Aorta (tissue), 5 donors: Measurements from ENCODE around the gene AXL. TPM values are rescaled to one million over a fixed set of nuclear protein-coding genes. Genes with fewer than 3 reads are reported as not detected.

ENCODE experiments used
- ATAC-seq: fragments of 200-7000 bp; cut with Tn5 transposase; one replicate; pipeline ENCODE4 v1.9.1; 2022; ENCODE audit warnings: moderate library complexity; ENCODE audit not compliant: low FRiP score
- DNase-seq, 2 donors: peaks; one replicate each; pipeline ENCODE4 v3.0.0-alpha.2; 2020
- H3K27ac ChIP-seq, 2 donors: one replicate each; pipeline ENCODE4 v1.5.1; 2013; ENCODE audit warnings: low read length in 2 of 2, mild to moderate bottlenecking in 2 of 2, moderate library complexity in 2 of 2, control low read depth in 1 of 2, inconsistent platforms in 1 of 2, low read depth in 1 of 2
- H3K27me3 ChIP-seq, 2 donors: one replicate each; pipeline ENCODE4 v1.6.1; 2013; ENCODE audit warnings: control low read depth in 1 of 2, low read length in 1 of 2, mild to moderate bottlenecking in 1 of 2, moderate library complexity in 1 of 2; ENCODE audit not compliant: insufficient read depth in 2 of 2, control insufficient read depth in 1 of 2
- H3K36me3 ChIP-seq, 2 donors: one replicate each; pipeline ENCODE4 v1.6.1; 2013; ENCODE audit warnings: control low read depth in 1 of 2, low read length in 1 of 2, mild to moderate bottlenecking in 1 of 2; ENCODE audit not compliant: insufficient read depth in 2 of 2, control insufficient read depth in 1 of 2
- H3K4me1 ChIP-seq, 2 donors: one replicate each; pipeline ENCODE4 v1.6.1; 2013; ENCODE audit warnings: low read length in 2 of 2, control low read depth in 1 of 2, mild to moderate bottlenecking in 1 of 2, moderate library complexity in 1 of 2; ENCODE audit not compliant: insufficient read depth in 2 of 2, control insufficient read depth in 1 of 2
- H3K4me3 ChIP-seq, 2 donors: one replicate each; pipeline ENCODE4 v1.5.1; 2013; ENCODE audit warnings: low read length in 2 of 2, control low read depth in 1 of 2, mild to moderate bottlenecking in 1 of 2
- H3K9me3 ChIP-seq: one replicate; pipeline ENCODE4 v1.6.1; 2013; ENCODE audit warnings: mild to moderate bottlenecking, low read length; ENCODE audit not compliant: control insufficient read depth
- WGBS, 2 donors: extraction: QIAGEN DNeasy Blood & Tissue Kit; methylation state at CpG; one replicate each; pipeline ENCODE4 v1.1.7; 2013; 5-methylcytosine and 5-hydroxymethylcytosine counted together
- intact Hi-C, 2 donors: fragments of 100-400 bp; cut with DNase I; formaldehyde crosslinking; loops; one replicate each; pipeline versions ENCODE4 v1.14.2 to v1.15.0; 2022
- polyA plus RNA-seq, 2 donors: library from polyadenylated mRNA; stranded (reverse); fragments of 200-250 nt; gene quantifications; one replicate each; pipeline ENCODE4 v1.2.3, GENCODE V29; 2013
- total RNA-seq, 2 donors: library from RNA; stranded (reverse); fragmentation: NEBNext Ultra II Directional; extraction: Animal tissue kit (Norgen Biotek cat#: 25700); gene quantifications; one replicate each; pipeline ENCODE4 v1.2.1, GENCODE V29; 2021
- donor health status: healthy with polysubstance abuse.
- donor health status: Bipolar disorder and iron deficiency.
- donor health status: DM: no; HTN: no; CAD: no.
- donor health status: DM: no; HTN: no; CAD: no.
- donor health status: DM: yes; HTN: yes; CAD: no.

The AXL gene
- total and polyA plus RNA-seq, 4 donors: 14.8 to 106 (median 75.1) TPM

GRCh38 chr19:41261474-41262190 lies 42.6 kb downstream of the AXL start:
- Histone ChIP-seq H3K36me3 (peaks cover 4 to 8% of the 10 kb centered on the region in 2 donors), H3K27me3 (no peaks in the 10 kb centered on the region), H3K27ac (peak overlapping the region; percentile 0 to 77), H3K9me3 (no peaks in the 10 kb centered on the region), H3K4me3 (peak overlapping the region; percentile 22 to 63), H3K4me1 (no peaks in the 10 kb centered on the region)
- DNase-seq (no peak), ATAC-seq (no peak)
- intact Hi-C loops: loop anchor here (1.0 to 5.0 kb wide), 4 partner anchors 34 to 57 kb away; no protein-coding TSS in a partner anchor
- 49% methylated on average over 10 of the region's 10 CpGs for WGBS, 2 donors

DNA sequence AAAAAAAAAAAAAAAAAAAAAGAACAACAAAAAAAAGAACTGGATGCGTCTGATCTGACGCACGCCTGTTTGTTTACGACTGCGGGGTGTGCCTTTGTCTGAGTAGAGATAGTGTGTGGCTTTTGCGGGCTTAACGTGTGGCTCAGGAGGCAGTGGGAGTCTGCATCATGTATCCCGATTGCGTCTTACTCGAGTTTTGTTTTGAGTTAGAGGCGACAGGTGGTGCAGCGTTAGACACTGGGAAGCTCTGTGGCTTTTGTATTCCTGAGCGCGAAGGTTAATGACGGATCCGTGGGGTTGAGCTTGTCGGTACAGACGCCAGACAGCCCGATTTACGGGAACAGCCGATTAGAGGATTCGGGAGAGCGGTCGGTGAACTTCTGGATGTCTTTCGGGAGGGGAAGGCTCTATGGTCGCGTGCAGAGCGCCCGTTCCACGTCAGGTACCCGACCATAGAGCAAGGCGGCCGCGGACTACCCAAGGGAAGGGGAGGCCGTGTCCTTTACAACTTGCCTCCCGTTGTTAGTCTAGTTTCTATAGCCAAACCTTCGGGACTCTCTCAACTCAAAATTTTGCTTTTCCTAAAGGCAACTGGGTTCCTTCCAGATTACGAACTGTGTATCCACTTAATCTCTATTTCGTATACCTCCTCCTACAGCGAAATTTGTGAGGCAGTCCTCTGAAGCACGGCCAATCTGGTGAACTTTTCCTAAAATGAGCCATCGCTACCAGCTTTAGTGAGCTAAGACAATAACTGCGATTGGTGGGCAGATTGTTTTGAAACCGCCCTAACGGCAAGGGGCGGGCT lies 44.2 kb downstream of the AXL start:
- H3K36me3 ChIP-seq: peaks cover 0 to 5% of the 10 kb centered on the region in 2 donors
- H3K4me1 ChIP-seq: no peaks in the 10 kb centered on the region
- no peaks in the 10 kb centered on the region for H3K27me3 ChIP-seq
- peak; percentile 55 for ATAC-seq
- WGBS, 2 donors: 0% methylated on average over 45 to 46 of the region's 46 CpGs
- H3K27ac ChIP-seq: peak overlapping the region; percentile 91 to 100
- DNase-seq: peak; percentile 77 to 86
- intact Hi-C loops: loop anchor here in 1 of 2 donors (2.0 to 5.0 kb wide), 2 partner anchors 36 to 58 kb away; no protein-coding TSS in a partner anchor
- H3K4me3 ChIP-seq: peak overlapping the region; percentile 59 to 90
- H3K9me3 ChIP-seq: no peaks in the 10 kb centered on the region

- peak within 1 kb of the TSS; percentile 73 to 90 for H3K4me3 ChIP-seq
- no peaks in the 10 kb centered on the region for H3K4me1 ChIP-seq
- H3K27ac ChIP-seq: peak within 1 kb of the TSS; percentile 91 to 100
- H3K9me3 ChIP-seq: no peaks in the 10 kb centered on the region
- ATAC-seq (peak; percentile 93), DNase-seq (peak; percentile 99)
- intact Hi-C loops: loop anchor here (2.0 to 5.0 kb wide), 3 partner anchors 37 to 59 kb away; no protein-coding TSS in a partner anchor
- peaks cover 0 to 4% of the 10 kb centered on the region in 2 donors for H3K36me3 ChIP-seq
- 0 to 1% methylated on average over 55 of the region's 55 CpGs for WGBS, 2 donors
- no peaks in the 10 kb centered on the region for H3K27me3 ChIP-seq
Measured at GRCh38 chr19:41263850-41264580, 45.0 kb downstream of the AXL start, which contains the start of gene HNRNPUL1. Gene HNRNPUL1 (plus strand): TSS chr19:41264372. CDS start chr19:41264504, 132 bp downstream.

GRCh38 chr19:41264581-41265394 lies 45.8 kb downstream of the AXL start:
- no peak for ATAC-seq
- Histone ChIP-seq H3K27me3 (no peaks in the 10 kb centered on the region), H3K9me3 (no peaks in the 10 kb centered on the region), H3K4me1 (no peaks in the 10 kb centered on the region), H3K27ac (peak overlapping the region; percentile 89 to 91), H3K36me3 (peaks cover 0 to 1% of the 10 kb centered on the region in 2 donors), H3K4me3 (peak overlapping the region; percentile 69 to 73)
- intact Hi-C loops: loop anchor here (2.0 to 5.0 kb wide), 3 partner anchors 37 to 44 kb away; no protein-coding TSS in a partner anchor
- peak; percentile 65 to 83 for DNase-seq
- WGBS, 2 donors: 0% methylated on average over 71 to 75 of the region's 75 CpGs

DNA sequence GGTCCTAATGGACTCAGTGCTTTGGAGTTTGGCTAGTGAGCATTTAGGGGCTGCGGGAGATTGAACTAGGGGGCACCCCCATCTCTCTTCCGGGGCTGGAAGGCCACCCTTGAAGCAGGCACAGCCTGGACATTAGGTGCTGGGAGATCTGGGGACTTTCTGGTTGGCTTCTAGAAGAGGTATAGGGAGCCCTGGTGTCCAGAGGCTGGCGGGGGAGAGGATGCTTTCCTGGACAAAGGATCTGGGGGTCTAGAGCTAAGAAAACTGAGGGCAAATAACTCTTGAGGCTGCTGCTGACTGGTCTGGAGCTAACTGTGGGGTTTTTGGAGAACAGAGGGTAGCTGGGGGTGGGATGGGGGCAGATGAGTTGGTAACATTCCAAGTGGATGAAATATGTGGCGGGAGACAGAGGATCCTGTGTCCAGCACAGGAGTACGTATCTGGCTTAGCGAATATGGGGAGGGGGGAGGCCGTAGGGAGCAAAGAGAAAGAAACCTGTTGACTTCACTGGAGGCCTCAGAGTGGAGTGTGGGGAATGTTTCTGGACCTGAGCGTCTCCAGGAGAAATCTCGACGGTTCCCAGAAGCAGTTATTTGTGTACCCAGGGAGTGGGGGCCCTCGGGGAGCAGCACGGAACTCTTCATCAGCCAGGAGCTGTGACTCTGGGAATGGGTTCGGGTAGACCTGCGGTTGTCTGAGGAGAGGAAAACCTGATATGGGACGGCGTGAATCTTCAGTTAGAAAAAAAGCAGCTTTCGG lies 46.6 kb downstream of the AXL start:
- Histone ChIP-seq H3K36me3 (no peaks in the 10 kb centered on the region), H3K4me1 (no peaks in the 10 kb centered on the region), H3K27ac (peak overlapping the region in 1 of 2 donors; percentile 32), H3K4me3 (peak overlapping the region; percentile 69 to 73), H3K27me3 (no peaks in the 10 kb centered on the region), H3K9me3 (no peaks in the 10 kb centered on the region)
- DNase-seq (no peak), ATAC-seq (no peak)
- intact Hi-C loops: loop anchor here (2.0 to 5.0 kb wide), 2 partner anchors 42 to 43 kb away; no protein-coding TSS in a partner anchor
- 5 to 7% methylated on average over 17 of the region's 17 CpGs for WGBS, 2 donors

GRCh38 chr19:41269055-41269454 lies 50.0 kb downstream of the AXL start:
- H3K36me3 ChIP-seq: peaks cover 9 to 22% of the 10 kb centered on the region in 2 donors
- no peak overlapping the region for H3K27ac ChIP-seq
- no peak for DNase-seq
- H3K9me3 ChIP-seq: no peaks in the 10 kb centered on the region
- H3K4me1 ChIP-seq: no peaks in the 10 kb centered on the region
- no peak for ATAC-seq
- H3K27me3 ChIP-seq: no peaks in the 10 kb centered on the region
- no peak overlapping the region for H3K4me3 ChIP-seq
- WGBS, 2 donors: 88 to 90% methylated on average over 2 of the region's 2 CpGs
- intact Hi-C loops: loop anchor here in 1 of 2 donors (5.0 kb wide), 1 partner anchor 38 kb away; no protein-coding TSS in a partner anchor

DNA sequence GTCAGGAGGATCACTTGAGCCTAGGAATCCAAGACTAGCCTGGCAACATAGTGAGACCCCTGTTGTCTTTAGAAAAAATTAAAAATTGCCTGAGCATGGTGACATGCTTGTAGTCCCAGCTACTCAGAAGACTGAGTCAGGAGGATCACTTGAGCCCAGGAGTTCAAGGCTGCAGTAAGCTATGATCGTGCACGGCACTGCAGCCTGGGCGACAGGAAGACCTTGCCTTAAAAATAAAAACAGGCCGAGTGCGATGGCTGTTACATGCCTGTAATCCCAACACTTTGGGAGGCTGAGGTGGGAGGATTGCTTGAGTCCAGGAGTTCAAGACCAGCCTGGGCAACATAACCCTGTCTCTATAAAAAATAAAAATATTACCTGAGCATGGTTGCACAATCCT lies 50.5 kb downstream of the AXL start:
- ATAC-seq (no peak), DNase-seq (no peak)
- Histone ChIP-seq H3K4me3 (no peak overlapping the region), H3K36me3 (peaks cover 11 to 24% of the 10 kb centered on the region in 2 donors), H3K4me1 (no peaks in the 10 kb centered on the region), H3K27ac (no peak overlapping the region), H3K27me3 (no peaks in the 10 kb centered on the region), H3K9me3 (no peaks in the 10 kb centered on the region)
- intact Hi-C loops: loop anchor here in 1 of 2 donors (5.0 kb wide), 1 partner anchor 38 kb away; no protein-coding TSS in a partner anchor
- 90 to 92% methylated on average over 5 of the region's 5 CpGs for WGBS, 2 donors
